HG03442 (cell line): Measurements from ENCODE around the gene DYSF.
"Not testable (repeated sequence)": the region's sequence is repeated elsewhere in the genome, so short reads cannot be mapped to it uniquely, and the experiment has no call there.

Source experiments
- ATAC-seq: cut with Tn5 transposase; IDR thresholded peaks from one replicate; pipeline ENCODE4 v1.9.1; 2021; ENCODE audit warnings: mild to moderate bottlenecking, moderate library complexity; ENCODE audit not compliant: unreplicated experiment

Gene DYSF

DNA sequence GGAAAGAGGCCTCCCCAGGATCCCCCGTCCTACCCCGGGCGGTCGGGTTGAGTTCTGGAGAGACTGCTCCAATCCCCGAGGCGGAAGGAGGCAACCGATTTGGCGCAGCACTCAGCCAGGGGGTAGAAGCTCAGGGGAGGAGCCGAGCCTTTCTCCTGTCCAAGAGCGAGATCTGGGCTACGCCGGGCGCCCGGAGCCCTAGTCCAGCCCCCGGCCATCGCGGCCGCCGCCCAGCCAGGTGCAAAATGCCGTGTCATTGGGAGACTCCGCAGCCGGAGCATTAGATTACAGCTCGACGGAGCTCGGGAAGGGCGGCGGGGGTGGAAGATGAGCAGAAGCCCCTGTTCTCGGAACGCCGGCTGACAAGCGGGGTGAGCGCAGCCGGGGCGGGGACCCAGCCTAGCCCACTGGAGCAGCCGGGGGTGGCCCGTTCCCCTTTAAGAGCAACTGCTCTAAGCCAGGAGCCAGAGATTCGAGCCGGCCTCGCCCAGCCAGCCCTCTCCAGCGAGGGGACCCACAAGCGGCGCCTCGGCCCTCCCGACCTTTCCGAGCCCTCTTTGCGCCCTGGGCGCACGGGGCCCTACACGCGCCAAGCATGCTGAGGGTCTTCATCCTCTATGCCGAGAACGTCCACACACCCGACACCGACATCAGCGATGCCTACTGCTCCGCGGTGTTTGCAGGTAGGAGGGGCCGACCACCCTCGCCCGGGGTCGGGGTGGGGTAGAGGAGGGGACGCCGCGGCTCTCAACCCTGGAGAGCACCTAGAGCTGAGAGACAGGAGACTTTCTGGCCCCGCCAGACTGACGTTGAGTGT lies at the start of gene DYSF:
Gene DYSF (plus strand): TSS at position 158 of the 817 bp plus-strand sequence.
- ATAC-seq, result no peak

DNA sequence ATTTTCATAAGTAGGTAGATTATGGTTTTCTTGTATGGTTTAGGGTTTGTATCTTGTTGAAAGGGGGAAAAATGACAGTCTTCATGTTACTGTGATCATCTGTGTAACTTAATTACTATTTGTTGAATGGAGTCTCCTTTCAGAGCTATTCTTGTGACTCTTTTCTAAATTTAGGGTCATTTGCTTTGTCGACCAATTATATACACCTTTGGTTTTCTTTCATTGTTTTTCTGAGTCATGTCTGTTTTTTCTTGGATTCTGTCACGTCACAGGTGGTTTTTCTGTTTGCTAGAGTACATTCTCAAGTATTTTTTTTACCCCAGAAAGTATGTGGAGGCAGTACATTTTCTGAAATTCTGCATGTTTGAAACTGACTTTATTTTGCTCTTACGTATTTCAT lies 43.8 kb upstream of the DYSF start:
- no peak for ATAC-seq

- no peak for ATAC-seq
Observed at GRCh38 chr2:71410696-71411095, 42.7 kb upstream of the DYSF start.

DNA sequence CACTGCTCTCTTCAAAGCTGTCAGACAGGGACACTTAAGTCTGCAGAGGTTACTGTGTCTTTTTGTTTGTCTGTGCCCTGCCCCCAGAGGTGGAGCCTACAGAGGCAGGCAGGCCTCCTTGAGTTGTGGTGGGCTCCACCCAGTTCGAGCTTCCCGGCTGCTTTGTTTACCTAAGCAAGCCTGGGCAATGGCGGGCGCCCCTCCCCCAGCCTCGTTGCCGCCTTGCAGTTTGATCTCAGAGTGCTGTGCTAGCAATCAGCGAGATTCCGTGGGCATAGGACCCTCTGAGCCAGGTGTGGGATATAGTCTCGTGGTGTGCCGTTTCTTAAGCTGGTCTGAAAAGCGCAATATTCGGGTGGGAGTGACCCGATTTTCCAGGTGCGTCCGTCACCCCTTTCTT lies 36.5 kb upstream of the DYSF start:
- ATAC-seq, result not testable (repeated sequence)

DNA sequence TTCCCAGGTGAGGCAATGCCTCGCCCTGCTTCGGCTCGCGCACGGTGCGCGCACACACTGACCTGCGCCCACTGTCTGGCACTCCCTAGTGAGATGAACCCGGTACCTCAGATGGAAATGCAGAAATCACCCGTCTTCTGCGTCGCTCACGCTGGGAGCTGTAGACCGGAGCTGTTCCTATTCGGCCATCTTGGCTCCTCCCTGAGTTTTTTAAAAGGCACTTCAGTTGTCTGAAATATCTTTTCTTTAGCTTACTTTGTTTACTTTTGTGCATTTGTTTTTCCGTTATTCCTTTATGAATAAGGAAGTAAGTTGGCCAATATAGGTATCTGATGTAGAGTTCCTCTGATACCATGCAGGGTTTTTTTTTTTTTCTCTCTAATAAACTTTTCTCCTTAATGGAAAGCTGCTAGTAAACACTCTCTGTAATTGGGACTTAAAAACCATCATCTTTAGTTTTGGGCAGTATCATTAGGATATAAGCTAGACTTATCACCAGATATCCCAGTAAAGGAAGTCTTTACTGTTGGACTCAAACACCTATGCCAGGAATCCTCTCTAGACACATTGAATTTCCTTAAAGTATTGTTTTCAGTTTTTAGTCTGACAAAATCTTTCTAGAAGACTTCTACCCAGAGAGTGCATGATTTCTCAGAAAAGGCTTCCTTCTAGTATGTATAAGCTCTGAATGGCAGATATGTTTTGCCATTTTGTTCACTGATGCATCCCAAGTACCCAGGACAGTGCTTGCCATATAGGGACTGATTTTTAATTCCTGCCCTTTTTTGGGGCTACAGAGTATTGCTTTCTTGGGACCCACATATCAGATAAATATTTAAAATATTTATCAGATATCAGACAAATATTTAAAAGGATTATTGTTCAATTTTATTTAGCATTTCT lies 35.8 kb upstream of the DYSF start:
- no peak for ATAC-seq

GRCh38 chr2:71419145-71419544 lies 34.2 kb upstream of the DYSF start:
- no peak for ATAC-seq

DNA sequence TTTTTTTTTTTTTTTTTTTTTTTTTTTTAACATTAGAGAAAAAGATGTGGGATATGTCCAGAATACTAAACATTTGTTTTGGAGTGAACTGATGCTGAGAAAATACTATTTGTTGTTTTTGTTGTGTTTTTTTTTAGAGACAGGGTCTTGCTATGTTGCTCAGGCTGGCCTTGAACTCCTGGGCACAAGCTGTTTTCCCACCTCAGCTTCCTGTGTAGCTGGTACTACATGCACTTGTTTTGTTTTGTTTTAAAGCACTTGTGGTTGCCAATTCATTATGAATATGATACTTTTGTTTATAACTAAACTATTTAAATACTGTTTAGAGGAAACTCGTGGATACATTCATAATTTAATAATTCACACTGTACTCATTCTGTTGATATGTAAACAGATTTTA lies 33.4 kb upstream of the DYSF start:
- no peak for ATAC-seq

GRCh38 chr2:71422786-71423185 lies 30.6 kb upstream of the DYSF start:
- no peak for ATAC-seq

GRCh38 chr2:71423817-71424420 lies 29.4 kb upstream of the DYSF start:
- ATAC-seq, result no peak

DNA sequence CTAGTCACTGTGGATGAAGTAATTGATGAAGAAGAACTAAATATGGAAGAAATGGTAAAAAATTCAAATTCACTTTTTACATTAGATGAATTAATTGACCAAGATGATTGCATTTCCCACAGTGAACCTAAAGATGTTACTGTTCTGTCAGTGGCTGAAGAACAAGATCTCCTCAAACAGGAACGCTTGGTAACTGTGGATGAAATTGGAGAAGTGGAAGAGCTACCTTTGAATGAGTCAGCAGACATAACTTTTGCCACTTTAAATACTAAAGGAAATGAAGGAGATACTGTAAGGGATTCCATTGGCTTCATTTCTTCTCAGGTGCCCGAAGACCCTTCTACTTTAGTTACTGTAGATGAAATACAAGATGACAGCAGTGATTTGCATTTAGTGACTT lies 26.6 kb upstream of the DYSF start:
- ATAC-seq, result no peak

GRCh38 chr2:71428472-71429383 lies 24.6 kb upstream of the DYSF start:
- ATAC-seq, result no peak

DNA sequence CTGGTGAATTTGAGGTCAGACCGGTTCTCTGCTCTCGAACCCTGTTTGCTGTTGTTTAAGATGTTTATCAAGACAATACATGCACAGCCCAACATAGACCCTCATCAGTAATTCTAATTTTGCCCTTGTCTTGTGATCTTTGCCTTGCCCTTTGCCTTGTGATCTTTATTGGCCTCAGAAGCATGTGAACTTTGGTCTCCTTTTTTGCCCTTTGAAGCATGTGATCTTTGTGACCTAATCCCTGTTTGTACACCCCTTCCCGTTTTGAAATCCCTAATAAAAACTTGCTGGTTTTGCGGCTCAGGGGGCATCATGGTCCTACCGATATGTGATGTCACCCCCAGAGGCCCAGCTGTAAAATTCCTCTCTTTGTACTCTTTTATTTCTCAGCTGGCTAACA lies 8.2 kb upstream of the DYSF start:
- ATAC-seq, result not testable (repeated sequence)

DNA sequence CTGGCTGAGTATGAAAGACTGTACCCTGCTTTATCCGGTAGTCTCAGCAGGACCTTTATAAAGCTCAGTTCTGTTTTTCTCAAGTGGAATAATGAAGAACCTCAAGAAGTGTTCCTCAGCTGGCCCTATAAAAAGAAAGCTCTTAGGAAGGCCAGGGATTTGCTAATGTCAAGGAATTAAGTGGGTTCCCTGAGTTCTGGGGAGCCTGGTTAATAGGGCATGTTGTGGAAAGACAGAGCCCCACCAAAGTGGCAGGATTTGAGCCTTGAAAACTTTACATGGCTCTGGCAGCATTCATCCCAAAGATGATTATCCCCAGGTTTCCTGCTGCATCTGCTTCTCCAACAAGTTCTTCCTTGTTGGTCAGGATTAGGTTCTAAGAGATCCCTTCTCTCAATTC lies 6.9 kb upstream of the DYSF start:
- ATAC-seq, result no peak

- no peak for ATAC-seq
Observed at GRCh38 chr2:71449343-71449742, 4.0 kb upstream of the DYSF start.

GRCh38 chr2:71451705-71452104 lies 1.7 kb upstream of the DYSF start:
- ATAC-seq, result no peak

- ATAC-seq, result no peak
Observed at GRCh38 chr2:71452565-71452964, 796 bp upstream of the DYSF start.

DNA sequence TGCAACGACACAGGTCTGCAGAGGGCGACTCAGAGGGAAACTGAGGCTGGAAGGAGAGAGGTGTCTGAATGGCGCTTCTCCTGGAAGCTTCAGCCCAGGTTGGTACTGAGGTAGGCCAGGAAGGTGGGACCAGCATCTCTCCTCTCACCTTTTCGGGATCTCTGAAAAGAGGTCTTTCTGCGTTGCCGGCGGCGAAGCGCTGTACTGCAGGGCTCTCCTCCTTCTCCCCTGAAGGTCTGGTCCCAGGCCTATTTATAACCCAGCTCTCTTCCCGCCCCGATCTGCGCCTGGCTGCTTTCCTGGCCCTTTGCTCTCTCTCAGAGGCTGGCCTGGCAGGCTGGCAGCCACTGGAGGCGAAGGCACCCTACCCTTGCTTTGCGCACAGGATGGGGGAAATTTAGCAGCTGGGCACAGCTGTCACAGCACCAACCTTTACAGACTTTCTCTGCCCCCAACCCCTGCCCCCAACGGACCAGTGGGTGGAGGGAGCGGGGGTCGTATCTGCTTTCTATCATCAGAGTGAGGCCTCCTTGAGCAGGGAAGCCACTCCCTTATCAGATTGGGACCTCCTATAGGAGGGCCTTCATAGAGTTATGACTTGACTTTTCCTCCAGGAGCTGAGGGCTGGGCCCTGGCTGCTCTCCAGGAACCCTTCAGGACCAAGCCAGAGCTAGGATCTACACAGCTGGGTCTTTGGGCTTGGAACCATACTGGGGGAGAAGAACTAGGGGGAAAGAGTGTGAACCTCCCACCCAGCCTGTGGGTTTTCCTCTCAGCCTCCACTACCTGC lies 1.1 kb downstream of the DYSF start:
- ATAC-seq, result no peak

DNA sequence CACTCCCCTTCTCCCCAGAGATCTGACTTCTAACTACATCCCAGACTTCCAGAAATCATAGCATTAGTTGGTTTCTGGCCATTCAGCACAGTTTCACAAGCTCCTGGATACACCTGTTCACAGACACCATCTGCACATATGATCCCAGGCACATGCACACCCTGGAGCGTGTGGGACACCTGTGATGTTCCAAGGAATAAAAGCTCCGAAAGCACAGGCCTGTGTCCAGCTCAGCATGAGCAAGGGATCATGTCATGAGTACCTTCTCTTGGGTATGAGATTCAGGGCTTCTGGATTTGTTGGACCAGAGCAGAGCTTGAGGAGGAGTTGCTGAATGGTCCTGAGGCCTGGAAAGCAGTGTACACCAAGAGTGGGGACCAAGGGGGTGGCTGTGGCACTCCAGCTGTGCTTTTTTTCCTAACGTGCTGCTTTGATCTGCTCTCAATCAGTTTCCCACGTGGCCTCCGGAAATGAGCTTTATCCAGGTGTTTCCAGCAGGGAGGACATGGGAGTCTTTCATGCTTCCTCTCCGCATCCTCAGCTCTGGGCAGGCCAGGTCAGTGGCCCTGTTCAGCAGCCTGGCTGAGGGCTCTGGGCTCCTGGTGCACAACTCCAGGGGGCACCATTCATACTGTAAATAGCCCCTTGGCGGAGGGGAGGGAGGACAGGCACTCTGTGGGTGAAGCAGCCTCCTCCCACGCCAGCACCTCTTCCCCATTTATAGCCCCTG lies 1.8 kb downstream of the DYSF start:
- no peak for ATAC-seq
